A549 treated with Mapracorat at 1 μM for 4 hours (cell line): ENCODE measurements around the gene ARSG. TPM values are rescaled to one million over a fixed set of nuclear protein-coding genes. Genes with fewer than 3 reads are reported as not detected.

Experiments
- total RNA-seq: library from RNA; stranded (reverse); fragments of 200-300 nt; extraction: Qiagen RNA extraction; gene quantifications from 5 replicates; pipeline ENCODE4 v1.2.3, GENCODE V29; 2022

The ARSG gene
- 1.3 to 1.9 TPM (median 1.5 TPM) in 5 replicates for total RNA-seq

GRCh38 chr17:68290955-68291835 lies at the start of gene ARSG, which contains the start of gene SLC16A6:
TSS of gene ARSG (plus strand) at chr17:68291495. CDS start at chr17:68307494, 15,999 bp downstream.
TSS of gene SLC16A6 (minus strand) at chr17:68291127. CDS start at chr17:68278320, 12,807 bp downstream.

DNA sequence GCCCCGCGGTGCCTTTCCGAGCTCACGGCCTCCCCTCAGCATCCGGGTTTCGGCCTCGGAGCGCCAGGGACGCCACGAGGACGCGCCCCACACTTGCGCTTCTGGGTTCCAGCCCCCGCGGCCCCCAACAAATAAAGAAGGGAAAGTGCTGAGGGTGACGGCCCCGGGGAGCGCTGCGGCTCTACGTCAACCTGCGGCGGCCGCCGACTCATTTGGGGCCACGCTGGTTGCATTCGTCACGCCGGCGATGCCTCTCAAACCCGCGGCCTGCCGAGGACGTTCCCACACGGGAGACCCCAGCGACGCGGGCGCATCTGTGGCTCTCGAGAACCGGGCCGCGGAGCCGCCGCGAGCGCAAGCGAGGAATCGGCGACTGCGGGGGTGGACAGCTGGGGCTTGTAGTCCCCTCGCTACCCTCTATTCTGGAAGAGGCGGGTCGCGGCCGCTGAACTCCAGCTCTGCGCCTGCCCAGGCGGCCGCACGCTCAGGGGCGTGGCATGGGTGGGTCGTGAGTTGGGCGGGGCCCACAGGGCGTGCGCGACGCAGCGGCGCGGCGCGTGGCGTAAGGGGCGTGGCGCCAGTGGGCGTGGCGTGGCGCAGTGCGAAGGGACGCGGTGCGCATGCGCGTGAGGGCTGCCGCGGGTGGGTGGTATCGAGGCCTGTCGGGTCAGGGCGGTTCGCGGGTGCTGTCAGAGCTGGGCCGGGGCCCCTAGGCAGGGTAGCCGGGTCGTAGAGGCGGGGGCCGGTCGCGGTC lies 43.7 kb upstream of the ARSG start, which contains the start of gene AMZ2:
AMZ2 (plus strand) TSS at position 599 of the 754 bp plus-strand sequence. CDS start 2,145 bp downstream, outside the sequence.

DNA sequence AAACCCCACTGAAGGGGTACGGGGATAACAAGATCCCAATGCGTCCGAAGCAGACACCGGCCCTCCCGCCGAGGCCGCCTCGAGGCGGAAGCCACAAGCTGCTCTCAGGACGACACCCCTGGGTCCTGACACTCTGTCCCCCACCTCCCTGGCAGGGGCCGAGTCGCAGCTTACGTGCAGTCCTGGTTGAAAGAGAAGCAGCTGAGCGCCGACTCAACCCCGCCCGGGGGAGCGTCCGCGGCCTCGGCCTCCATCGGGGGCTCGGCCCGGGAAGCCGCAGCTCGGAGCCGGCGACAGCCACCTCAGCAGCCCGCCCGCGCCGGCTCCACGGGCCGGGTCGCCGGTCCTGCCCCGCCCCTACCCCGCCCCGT lies 165.9 kb downstream of the ARSG start, which contains the start of gene WIPI1:
WIPI1 (minus strand) TSS at position 329 of the 371 bp plus-strand sequence; CDS start at position 254, 75 bp downstream.

Other genes starting within 250 kb of the ARSG start
- 108 to 121 TPM (median 117 TPM) in 5 replicates for gene AMZ2, start 43.5 kb upstream of the ARSG start, total RNA-seq
- 0.37 to 0.73 TPM (median 0.65 TPM) in 5 replicates for gene SLC16A6, start 368 bp upstream of the ARSG start, total RNA-seq
- 8.6 to 14.9 TPM (median 11.1 TPM) in 5 replicates for gene WIPI1, start 166.0 kb downstream of the ARSG start, total RNA-seq
- gene PRKAR1A, start 220.9 kb downstream of the ARSG start, total RNA-seq: 118 to 182 TPM (median 160 TPM) in 5 replicates